GM12878 (cell line): Measurements from ENCODE around the gene TDRD7. TPM values are rescaled to one million over a fixed set of nuclear protein-coding genes. Genes with fewer than 3 reads are reported as not detected.

Experiments
- polyA plus RNA-seq, 11 experiments: library from polyadenylated mRNA; depleted of rRNA in 4 of 11; unstranded in 6 of 11; stranded (reverse) in 5 of 11; fragments of >200 nt; fragmentation: Nextera tagmentation in 4 of 11; fragmentation: Illumina TruSeq in 1 of 11; extraction: Ambion mirVana in 4 of 11; extraction: Trizol in 1 of 11; gene quantifications; 1 replicate in 1 of 11; 2 replicates in 10 of 11; pipeline versions ENCODE4 v1.2.1 to v1.2.3, GENCODE V29; 2011 to 2016; ENCODE audit warnings: inconsistent platforms in 2 of 11, missing spikeins in 2 of 11, low read depth in 1 of 11
- total RNA-seq, 4 experiments: library from RNA; depleted of rRNA in 3 of 4; stranded (reverse); fragments of >200 nt in 3 of 4; fragmentation: Illumina TruSeq in 1 of 4; extraction: Trizol in 1 of 4; gene quantifications; 2 replicates each; pipeline versions ENCODE4 v1.2.1 to v1.2.3, GENCODE V29; 2013 to 2021
- TF ChIP-seq, protein P1 (sequence below): fragments of 450-650 bp; IDR thresholded peaks from 2 replicates; pipeline ENCODE4 v1.6.1; 2017; ENCODE audit warnings: antibody characterized with exemption, mild to moderate bottlenecking, moderate library complexity
- TF ChIP-seq, protein P2 (sequence below): fragments of 450-650 bp; formaldehyde crosslinking; IDR thresholded peaks from 2 replicates; pipeline ENCODE4 v1.4.0; 2022; ENCODE audit warnings: mild to moderate bottlenecking, moderate library complexity

TDRD7 gene
- total and polyA plus RNA-seq, 10 of the 15 experiments (the other 5 are each of a cell fraction or from before 2014, with no cell fraction given): 5.7 to 26.4 (median 16.2) TPM

DNA sequence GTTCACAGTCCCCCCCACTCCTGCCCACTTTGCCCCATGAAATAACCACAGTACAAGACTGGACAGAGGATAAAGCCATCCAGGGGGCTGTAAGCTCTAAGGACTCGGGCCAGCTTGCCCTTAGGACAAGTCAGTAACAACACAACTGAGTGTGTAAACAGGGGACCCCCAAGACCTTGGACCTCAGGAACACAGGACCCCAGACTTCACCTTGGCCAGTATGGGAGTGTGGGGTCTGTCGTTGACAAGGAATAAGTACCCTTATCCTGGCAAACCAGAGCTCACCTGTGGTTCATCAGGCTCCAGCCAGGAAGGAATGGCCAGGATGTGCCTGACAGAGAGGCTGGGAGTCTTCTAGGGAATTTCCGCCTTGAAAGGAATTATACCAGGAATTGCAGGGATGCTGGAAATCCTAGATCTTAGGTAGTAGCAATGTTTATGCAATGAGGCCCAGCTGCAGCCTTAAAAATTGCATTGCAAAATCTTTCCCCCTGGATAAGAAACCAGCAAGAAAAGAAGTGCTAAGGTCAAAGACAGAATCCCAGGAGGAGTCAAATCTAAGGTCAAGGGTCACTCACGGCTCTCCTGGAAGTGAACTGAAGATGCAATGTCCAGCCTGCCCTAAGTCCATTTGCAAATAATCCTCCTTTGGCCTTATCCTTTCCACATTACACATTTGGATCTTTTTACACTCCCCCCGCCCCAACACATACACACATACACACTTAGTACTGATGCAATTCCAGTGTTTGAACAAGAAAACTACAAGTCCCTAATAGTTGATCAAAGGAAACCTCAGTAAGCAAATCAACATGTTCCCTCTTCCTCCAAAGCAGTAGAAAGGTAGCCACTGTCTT, 27.3 kb upstream of the TDRD7 start (continued):
- TF ChIP-seq, protein P1, sequence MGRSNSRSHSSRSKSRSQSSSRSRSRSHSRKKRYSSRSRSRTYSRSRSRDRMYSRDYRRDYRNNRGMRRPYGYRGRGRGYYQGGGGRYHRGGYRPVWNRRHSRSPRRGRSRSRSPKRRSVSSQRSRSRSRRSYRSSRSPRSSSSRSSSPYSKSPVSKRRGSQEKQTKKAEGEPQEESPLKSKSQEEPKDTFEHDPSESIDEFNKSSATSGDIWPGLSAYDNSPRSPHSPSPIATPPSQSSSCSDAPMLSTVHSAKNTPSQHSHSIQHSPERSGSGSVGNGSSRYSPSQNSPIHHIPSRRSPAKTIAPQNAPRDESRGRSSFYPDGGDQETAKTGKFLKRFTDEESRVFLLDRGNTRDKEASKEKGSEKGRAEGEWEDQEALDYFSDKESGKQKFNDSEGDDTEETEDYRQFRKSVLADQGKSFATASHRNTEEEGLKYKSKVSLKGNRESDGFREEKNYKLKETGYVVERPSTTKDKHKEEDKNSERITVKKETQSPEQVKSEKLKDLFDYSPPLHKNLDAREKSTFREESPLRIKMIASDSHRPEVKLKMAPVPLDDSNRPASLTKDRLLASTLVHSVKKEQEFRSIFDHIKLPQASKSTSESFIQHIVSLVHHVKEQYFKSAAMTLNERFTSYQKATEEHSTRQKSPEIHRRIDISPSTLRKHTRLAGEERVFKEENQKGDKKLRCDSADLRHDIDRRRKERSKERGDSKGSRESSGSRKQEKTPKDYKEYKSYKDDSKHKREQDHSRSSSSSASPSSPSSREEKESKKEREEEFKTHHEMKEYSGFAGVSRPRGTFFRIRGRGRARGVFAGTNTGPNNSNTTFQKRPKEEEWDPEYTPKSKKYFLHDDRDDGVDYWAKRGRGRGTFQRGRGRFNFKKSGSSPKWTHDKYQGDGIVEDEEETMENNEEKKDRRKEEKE: no peak
- TF ChIP-seq, protein P2, sequence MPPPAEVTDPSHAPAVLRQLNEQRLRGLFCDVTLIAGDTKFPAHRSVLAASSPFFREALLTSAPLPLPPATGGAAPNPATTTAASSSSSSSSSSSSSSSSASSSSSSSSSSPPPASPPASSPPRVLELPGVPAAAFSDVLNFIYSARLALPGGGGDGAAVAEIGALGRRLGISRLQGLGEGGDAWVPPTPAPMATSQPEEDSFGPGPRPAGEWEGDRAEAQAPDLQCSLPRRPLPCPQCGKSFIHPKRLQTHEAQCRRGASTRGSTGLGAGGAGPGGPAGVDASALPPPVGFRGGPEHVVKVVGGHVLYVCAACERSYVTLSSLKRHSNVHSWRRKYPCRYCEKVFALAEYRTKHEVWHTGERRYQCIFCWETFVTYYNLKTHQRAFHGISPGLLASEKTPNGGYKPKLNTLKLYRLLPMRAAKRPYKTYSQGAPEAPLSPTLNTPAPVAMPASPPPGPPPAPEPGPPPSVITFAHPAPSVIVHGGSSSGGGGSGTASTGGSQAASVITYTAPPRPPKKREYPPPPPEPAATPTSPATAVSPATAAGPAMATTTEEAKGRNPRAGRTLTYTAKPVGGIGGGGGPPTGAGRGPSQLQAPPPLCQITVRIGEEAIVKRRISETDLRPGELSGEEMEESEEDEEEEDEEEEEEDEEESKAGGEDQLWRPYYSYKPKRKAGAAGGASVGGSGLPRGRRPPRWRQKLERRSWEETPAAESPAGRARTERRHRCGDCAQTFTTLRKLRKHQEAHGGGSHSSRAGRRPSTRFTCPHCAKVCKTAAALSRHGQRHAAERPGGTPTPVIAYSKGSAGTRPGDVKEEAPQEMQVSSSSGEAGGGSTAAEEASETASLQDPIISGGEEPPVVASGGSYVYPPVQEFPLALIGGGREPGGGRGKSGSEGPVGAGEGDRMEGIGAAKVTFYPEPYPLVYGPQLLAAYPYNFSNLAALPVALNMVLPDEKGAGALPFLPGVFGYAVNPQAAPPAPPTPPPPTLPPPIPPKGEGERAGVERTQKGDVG (CRISPR knock-in tag): no peak
